Transverse colon (tissue), 4 donors: ENCODE measurements around the gene IL20RA.

Source experiments
- POLR2AphosphoS5 ChIP-seq, 3 donors: sonication (generic); formaldehyde crosslinking; IDR thresholded peaks; one replicate each; pipeline ENCODE4 v1.6.1; 2016; ENCODE audit warnings: antibody characterized with exemption in 3 of 3
- TF ChIP-seq, protein P1 (sequence below), 5 experiments: fragments of 200-600 bp in 3 of 5; fragments of 450-650 bp in 2 of 5; sonication (generic) in 3 of 5; IDR thresholded peaks; 1 replicate in 2 of 5; 2 replicates in 3 of 5; pipeline ENCODE4 v1.5.1; 2016 to 2017; ENCODE audit warnings: antibody characterized with exemption in 5 of 5, inconsistent platforms in 3 of 5, mild to moderate bottlenecking in 2 of 5, moderate library complexity in 1 of 5

DNA sequence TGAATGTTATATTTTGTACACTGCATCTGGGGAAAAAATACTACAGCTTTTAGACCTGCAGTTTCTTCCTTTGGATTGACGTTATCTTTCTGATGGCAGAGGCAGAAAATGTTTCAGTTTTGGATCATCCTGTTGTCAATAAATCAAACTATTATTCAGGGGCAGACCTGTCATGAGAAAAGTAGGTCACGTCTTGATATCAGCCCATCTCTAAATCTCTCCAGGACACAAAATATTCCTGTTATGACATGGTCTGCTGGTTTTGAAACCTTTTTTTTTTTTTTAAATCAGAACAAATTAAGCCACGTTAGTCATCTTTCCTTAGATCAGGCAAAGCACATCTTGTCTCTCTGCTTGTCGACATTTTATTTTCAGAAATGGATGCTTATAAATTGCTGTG lies 24.0 kb downstream of the IL20RA start:
- TF ChIP-seq, protein P1, sequence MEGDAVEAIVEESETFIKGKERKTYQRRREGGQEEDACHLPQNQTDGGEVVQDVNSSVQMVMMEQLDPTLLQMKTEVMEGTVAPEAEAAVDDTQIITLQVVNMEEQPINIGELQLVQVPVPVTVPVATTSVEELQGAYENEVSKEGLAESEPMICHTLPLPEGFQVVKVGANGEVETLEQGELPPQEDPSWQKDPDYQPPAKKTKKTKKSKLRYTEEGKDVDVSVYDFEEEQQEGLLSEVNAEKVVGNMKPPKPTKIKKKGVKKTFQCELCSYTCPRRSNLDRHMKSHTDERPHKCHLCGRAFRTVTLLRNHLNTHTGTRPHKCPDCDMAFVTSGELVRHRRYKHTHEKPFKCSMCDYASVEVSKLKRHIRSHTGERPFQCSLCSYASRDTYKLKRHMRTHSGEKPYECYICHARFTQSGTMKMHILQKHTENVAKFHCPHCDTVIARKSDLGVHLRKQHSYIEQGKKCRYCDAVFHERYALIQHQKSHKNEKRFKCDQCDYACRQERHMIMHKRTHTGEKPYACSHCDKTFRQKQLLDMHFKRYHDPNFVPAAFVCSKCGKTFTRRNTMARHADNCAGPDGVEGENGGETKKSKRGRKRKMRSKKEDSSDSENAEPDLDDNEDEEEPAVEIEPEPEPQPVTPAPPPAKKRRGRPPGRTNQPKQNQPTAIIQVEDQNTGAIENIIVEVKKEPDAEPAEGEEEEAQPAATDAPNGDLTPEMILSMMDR (IDR thresholded peaks at IDR 0.05) = no peak
- no peak for TF ChIP-seq POLR2AphosphoS5 (IDR thresholded peaks at IDR 0.05)
